HG02571 (cell line): ENCODE data around the gene OPALIN.
"Not testable (repeated sequence)": the region's sequence is repeated elsewhere in the genome, so short reads cannot be mapped to it uniquely, and the experiment has no call there.

Source experiments
- ATAC-seq: cut with Tn5 transposase; IDR thresholded peaks from one replicate; pipeline ENCODE4 v1.9.1; 2021; ENCODE audit warnings: mild to moderate bottlenecking, moderate library complexity; ENCODE audit not compliant: unreplicated experiment

OPALIN gene

GRCh38 chr10:96339956-96340904 is 18.6 kb downstream of the OPALIN start:
- ATAC-seq = no peak

DNA sequence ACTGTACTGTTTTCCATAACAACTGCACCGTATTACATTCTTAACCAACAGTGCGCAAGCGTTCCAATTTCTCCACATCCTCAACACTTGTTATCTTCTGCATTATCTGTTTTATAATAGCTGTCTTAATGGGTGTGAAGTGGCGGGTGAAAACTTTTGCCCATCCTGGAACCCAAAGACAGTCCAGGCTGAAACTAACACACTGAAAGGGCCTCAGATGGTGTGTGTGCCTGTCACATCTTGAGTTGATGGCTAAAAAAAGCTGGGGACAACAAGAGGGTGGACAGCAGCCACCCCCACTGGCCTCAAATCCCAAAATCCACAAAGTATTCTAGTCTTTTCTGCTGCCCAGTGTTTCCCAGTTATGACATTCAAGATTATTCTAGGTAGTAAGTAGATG is 19.4 kb downstream of the OPALIN start:
- no peak for ATAC-seq

DNA sequence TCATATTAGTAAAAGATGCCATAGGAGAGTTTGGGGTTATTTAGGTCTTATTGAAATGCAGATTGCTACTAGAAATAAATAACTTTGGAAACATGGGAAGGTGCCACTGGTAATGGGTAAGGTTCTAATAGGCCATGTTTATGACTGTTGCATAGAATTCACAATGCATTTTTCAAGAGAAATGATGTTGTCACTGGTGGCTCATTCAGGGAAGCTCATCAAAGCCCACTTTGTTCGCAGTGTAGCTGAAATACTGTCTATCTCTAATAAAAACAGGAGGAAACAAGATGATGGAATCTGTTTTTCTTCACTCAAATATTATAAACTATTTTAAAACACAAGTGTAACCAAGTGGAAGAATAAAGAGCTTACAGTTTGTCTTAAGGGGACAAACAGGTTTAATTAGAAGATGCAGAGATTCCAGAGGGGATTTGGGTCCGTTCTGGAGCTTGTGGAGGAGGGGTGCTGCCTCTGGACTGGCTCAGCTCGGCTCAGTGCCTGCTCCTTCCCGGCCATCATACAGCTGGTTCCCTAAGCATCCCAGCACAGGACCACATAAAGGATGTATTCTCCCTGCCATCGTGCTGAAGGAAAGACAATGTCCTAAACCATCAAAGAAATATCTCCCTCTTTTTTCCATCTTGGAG is 20.4 kb downstream of the OPALIN start:
- no peak for ATAC-seq

DNA sequence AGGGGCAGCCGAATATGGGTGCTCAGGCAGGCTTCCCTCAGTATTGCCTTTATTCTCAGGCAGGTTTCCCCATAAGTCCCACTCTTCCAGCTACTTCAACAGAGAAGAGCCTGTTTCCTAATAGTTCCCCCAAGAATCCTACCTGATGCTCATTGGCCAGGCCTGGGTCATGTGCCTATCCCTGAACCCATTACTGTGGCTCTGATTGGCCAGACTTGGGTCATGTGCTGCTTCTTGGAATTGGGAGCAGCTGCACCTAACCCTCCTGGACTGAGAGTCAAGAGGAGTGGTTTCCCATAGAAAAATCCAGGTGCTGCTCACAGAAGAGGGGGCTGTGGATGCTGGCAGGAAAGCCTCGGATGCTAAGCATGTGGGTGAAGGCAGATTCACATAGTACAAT is 21.7 kb downstream of the OPALIN start:
- no peak for ATAC-seq

GRCh38 chr10:96334616-96335526 is 23.9 kb downstream of the OPALIN start:
- no peak for ATAC-seq

- ATAC-seq = no peak
These were observed 25.7 kb downstream of the OPALIN start for GRCh38 chr10:96333101-96333500.

DNA sequence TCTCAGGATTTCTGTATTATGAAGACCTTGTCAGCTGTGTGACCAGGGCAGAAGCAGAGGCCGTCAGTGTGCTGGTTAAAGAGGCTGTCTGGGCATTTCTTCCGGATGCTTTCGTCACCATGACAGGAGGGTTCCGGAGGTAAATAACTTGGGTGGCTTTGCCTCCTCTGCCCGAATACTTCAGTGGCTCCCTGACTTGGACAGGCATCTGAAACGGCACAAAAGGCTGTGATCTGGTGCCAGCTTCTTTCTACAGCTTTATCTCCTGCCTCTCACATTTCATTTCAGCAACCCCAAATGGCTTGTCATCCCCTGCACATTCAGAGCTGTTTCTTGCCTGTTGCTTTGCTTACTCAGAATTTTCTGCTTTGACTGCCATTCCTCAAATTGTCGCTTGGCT is 31.3 kb downstream of the OPALIN start:
- ATAC-seq = no peak

DNA sequence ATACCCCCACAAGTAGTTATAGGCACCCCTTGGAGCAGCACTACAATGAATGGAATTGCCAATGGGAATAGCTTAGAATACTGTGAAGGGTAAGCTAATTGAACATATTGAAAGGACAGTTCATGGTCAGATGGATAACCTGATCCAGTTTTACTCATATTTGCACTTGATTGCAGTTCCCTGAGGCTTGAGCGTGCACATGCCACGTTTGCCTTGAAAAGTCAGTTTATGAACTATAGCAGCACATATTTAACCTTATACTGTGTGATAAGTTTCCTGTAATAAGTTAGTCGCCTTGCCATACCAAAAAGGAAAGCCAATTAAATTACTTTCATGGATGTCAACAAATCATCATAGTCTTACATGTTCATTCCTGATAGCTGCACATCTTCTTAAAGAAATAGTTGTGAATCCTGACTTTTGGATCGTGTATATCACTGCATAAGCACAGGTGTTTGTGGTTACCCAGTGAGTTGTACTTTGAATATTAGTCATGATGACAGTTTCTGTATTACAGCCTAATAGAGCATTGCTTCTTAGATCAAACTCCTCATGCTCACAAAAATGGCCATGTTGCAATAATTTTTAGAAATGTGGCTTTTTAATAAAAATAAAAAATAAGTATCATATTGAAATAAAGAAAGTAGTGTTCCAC is 33.0 kb downstream of the OPALIN start:
- ATAC-seq = peak; percentile 89

DNA sequence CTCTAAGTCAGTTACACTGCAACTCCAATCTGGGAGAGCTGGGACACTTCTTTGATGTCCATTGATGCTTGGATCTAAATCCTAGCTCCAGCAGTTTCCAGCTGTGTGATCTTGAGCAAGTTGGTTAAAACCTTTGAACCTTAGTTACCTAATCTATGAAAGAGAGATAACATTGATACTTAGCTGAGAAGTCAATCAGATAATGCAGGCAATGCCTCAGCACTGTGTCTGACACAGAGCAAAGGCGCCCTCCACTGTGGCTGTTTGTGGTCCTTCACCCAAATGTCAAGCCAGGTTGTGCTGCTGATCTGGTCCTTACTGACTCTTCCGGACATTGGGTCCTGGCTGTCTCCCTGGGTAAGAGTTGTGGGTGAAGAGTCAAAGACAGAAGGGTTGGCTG is 34.4 kb downstream of the OPALIN start:
- ATAC-seq = no peak

DNA sequence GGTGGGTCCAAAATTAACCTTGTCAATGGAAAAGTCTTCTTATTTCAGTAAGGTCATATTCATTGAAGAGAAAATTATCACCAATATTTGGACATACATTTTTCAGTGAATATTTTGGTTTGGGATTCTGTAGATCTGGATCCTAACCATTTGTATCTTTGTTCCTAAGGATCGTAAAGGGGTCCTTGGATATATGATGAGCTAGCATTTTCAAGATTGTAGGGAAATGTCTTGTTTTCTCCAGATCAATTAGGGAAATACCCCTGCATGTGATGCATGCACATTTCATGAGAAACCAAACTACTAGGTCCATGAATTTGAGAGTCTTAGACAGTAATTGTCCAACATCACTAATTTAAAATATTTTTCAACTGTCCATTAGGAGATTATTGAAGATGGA is 36.5 kb downstream of the OPALIN start:
- ATAC-seq = no peak

- no peak for ATAC-seq
These were observed 37.0 kb downstream of the OPALIN start for GRCh38 chr10:96321822-96322221.

DNA sequence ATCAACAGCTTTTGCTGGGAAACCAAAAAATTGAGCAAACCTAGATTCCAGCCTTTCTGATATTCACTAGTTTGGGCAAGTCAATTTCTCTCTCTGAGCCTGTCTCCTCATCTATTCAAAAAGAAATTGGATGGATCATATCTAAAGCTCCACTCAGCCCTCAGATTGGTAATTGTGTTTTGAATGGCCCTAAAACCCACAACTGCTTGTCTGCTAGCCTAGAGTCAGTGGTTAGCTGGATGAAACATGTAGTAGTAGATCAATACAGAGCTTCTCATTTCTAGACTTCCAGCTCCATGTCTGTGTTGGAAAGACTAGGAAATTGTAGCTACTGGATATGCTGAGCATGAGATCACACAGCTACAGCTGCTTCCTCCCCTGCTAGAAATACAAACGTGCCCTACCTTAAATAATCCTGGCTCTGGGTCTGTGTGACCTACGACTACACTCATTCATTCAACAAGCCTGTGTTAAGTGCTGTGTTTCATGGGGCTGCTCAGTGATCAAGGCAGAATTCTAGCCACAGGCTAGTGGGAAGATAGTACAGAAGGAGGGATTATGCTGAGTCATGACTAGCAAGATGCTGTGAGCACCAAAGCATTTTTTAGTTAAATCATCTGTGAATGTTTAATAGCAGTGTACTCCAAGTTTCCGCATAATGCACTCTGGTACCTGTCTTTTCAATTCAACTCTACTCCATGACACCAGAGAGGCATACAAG is 38.9 kb downstream of the OPALIN start:
- ATAC-seq = no peak

DNA sequence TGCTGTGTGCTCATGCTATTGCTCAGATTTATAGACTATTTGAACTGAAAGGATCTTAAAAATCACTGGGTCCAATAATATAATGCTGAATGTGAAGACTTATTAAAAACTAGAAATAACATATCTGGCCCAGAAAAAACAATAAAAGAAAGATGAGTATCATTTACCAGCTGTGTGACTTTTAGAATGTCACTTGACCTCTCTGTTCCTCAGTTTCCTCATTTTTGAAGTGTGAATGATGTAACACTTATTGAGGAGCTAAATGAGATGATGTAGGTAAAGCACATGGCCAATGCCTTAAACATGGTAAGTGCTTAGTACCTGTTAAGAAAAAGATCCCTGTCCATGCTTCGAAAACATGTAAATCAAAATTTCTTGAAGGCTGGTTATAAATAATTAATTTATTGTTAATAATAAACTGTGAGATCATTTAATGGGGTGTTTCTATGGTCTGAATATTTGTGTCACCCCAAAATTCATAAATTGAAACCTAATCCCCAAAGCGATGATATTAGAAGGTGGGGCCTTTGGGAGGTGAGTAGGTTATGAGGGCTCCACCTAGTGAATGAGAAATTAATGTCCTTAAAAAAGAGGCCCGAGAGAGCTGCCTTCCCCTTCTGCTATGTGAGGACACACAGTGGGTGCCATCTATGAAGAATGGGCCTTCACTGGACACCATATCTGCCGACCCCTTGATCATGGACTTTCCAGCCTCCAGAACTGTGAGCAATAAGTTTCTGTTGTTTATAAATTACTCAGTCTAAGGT is 41.6 kb downstream of the OPALIN start:
- ATAC-seq = no peak

DNA sequence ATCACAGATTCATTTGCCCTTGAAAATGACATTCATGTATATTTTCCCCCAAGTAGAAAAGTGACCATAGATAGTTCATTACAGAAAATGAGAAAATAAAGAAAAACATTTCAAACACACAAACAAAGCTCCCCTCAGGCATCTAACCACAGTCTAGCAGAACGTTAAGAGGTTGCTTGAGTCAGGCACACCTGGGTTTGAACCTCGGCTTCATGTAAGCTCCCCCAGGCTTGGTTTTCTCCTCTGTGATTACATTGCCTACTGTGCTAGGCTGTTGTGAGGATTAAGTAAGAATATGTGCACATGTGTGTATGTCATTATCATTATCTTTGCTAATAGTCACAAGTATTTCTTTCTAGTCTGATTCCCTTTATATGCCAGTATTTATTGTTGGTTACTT is 45.5 kb downstream of the OPALIN start:
- ATAC-seq = no peak

- ATAC-seq = no peak
These were observed 47.6 kb downstream of the OPALIN start for GRCh38 chr10:96311180-96311715.

GRCh38 chr10:96310321-96310669 is 48.5 kb downstream of the OPALIN start:
- no peak for ATAC-seq

DNA sequence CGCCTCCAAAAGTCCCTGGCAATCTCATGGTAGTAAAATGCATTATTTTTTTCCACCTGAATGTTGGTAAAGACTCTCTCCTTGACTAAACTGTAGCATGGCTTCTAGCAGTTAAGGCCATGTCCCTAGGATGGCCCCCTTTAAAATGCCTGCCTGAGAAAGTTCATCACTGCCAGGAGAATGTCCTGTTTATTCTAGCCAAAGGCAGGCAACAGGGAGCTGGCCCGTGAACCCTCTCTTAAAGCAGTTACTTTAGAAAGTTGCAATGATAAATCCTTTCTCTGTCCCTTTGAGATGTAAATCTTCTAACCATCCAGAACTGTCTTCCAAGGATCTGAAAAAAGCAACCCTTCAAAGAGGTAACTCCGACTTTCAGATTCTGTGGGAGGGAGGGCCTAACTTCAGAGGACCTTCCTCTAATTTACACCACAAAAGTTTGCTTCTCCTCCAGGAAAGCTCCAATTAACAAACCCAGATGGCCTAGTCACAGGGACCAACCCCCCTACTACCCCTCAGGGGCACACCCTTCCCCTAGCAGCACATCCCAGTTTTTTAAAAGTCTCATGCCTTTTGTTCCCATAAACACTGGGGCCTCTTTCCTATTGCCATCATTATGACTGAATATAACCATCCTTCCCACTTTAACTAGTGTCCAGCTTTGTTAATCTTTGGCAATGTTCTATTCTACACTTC is 49.0 kb downstream of the OPALIN start:
- no peak for ATAC-seq

DNA sequence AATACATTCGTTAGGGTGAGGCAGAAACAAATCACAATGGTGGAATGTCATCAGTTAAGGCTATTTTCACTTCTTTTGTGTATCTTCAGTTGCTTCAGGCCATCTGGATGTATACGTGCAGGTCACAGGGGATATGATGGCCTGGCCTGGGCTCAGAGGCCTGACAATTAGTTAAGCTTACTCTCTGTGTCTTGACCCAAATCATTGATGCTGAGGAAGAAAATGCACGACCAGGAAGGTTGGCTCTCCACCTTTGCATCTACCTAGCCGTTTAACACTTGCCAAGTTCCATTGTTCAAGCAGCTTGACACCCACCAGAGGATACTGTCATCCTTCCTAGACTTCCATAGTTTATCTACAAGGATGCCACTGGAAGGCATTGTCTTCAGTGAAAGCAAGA is 49.9 kb downstream of the OPALIN start:
- not testable (repeated sequence) for ATAC-seq

GRCh38 chr10:96306516-96306915 is 52.3 kb downstream of the OPALIN start:
- no peak for ATAC-seq
